Activated T-helper 2 cell treated with anti-CD3 and anti-CD28 coated beads, Interferon-gamma antibody, Interleukin-2, Interleukin-4, amounts not matched to agents 10 μg/mL and 5 μg/mL and 100 μg/mL, durations not matched to agents 14 hours and 24 hours and 36 hours (primary cell): ENCODE data around the gene GRM5. TPM values are rescaled to one million over a fixed set of nuclear protein-coding genes. Genes with fewer than 3 reads are reported as not detected.
"Not testable (repeated sequence)": the region's sequence is repeated elsewhere in the genome, so short reads cannot be mapped to it uniquely, and the experiment has no call there.

Source experiments
- DNase-seq: peaks from one replicate; pipeline ENCODE4 v3.0.0; 2021; ENCODE audit warnings: low spot score
- H3K27ac Mint-ChIP-seq: one replicate; pipeline ENCODE4 v1.8.0; 2021; ENCODE audit warnings: mixed read lengths
- H3K27me3 Mint-ChIP-seq: one replicate; pipeline ENCODE4 v1.8.0; 2021; ENCODE audit warnings: low read depth, mixed read lengths
- H3K36me3 Mint-ChIP-seq: one replicate; pipeline ENCODE4 v1.8.0; 2021; ENCODE audit warnings: low read depth, mixed read lengths
- H3K4me1 Mint-ChIP-seq: one replicate; pipeline ENCODE4 v1.8.0; 2021; ENCODE audit warnings: low read depth, mixed read lengths
- H3K4me3 Mint-ChIP-seq: one replicate; pipeline ENCODE4 v1.8.0; 2021; ENCODE audit warnings: low read depth, mild to moderate bottlenecking, moderate library complexity, mixed read lengths
- H3K9me3 Mint-ChIP-seq: one replicate; pipeline ENCODE4 v1.8.0; 2021; ENCODE audit warnings: mixed read lengths
- intact Hi-C: fragments of 100-400 bp; cut with micrococcal nuclease; formaldehyde crosslinking; loops from one replicate; pipeline ENCODE4 v1.15.1; 2023
- total RNA-seq: library from RNA; stranded (reverse); gene quantifications from 2 replicates; pipeline ENCODE4 v1.2.3, GENCODE V29; 2022

Gene GRM5
- total RNA-seq, 1 donor from 2014 or later: not detected

GRCh38 chr11:88950975-88951374, 114.8 kb downstream of the GRM5 start:
- H3K27ac Mint-ChIP-seq: no peak overlapping the region
- H3K4me3 Mint-ChIP-seq: no peak overlapping the region
- no peaks in the 10 kb centered on the region for H3K27me3 Mint-ChIP-seq
- no peaks in the 10 kb centered on the region for H3K36me3 Mint-ChIP-seq
- no peaks in the 10 kb centered on the region for H3K9me3 Mint-ChIP-seq
- no peaks in the 10 kb centered on the region for H3K4me1 Mint-ChIP-seq
- intact Hi-C loops: no loop called here
- no peak for DNase-seq

GRCh38 chr11:88948908-88949307, 116.9 kb downstream of the GRM5 start:
- DNase-seq: not testable (repeated sequence)

GRCh38 chr11:88947843-88948572, 117.8 kb downstream of the GRM5 start:
- H3K4me3 Mint-ChIP-seq, H3K9me3 Mint-ChIP-seq, H3K27ac Mint-ChIP-seq, H3K27me3 Mint-ChIP-seq, intact Hi-C loops, H3K4me1 Mint-ChIP-seq, DNase-seq, H3K36me3 Mint-ChIP-seq: not testable (repeated sequence)

More at GRCh38 chr11:88948908-88949307, 116.9 kb downstream of the GRM5 start:
- intact Hi-C loops, H3K36me3 Mint-ChIP-seq, H3K27ac Mint-ChIP-seq, H3K4me3 Mint-ChIP-seq, H3K9me3 Mint-ChIP-seq, H3K4me1 Mint-ChIP-seq, H3K27me3 Mint-ChIP-seq: not testable (repeated sequence)

DNA sequence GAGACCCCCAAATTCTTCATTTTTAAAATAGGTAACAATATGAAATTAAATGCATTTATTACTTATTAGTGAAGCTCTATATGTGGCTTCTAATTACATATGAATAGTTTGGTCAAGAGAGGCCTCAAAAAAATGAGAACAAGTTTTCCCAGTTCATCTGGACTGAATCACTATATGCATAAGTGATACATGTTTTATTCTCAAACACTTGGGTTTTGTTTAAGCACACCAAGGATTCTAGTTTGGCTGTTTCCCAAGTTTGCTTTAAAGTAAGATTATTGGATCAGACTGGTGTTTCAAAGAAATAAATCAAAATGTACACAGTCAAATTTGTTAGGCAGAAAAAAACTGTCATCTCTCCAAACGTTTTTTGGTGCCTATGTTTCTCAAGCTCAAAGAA, 136.1 kb downstream of the GRM5 start:
- H3K27ac Mint-ChIP-seq, H3K4me3 Mint-ChIP-seq, H3K9me3 Mint-ChIP-seq, H3K36me3 Mint-ChIP-seq, H3K4me1 Mint-ChIP-seq, intact Hi-C loops, DNase-seq, H3K27me3 Mint-ChIP-seq: not testable (repeated sequence)

GRCh38 chr11:88917065-88917464, 148.7 kb downstream of the GRM5 start:
- H3K36me3 Mint-ChIP-seq, H3K4me3 Mint-ChIP-seq, DNase-seq, H3K27ac Mint-ChIP-seq, H3K27me3 Mint-ChIP-seq, H3K4me1 Mint-ChIP-seq, intact Hi-C loops, H3K9me3 Mint-ChIP-seq: not testable (repeated sequence)

DNA sequence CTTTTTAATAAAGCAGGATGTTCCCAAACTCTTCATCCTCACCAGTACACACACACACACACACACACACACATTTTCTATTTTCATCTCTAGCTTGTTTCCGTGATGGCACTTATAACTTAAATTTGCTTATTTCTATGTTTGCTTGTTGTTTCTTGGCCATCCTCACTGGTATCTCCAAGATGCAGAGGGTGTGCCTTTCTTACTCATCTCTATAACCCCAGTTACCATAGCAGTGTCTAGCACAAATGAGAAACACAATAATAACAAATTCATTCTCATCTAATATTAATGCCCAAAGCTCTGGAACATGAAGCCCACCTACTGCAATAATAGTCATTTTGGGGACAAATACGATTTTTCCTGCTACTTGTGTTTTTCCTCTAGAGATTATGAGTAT, 156.3 kb downstream of the GRM5 start:
- Mint-ChIP-seq H3K4me1 (no peaks in the 10 kb centered on the region), H3K36me3 (no peaks in the 10 kb centered on the region)

GRCh38 chr11:88901436-88901835, 164.3 kb downstream of the GRM5 start:
- H3K27me3 Mint-ChIP-seq, intact Hi-C loops, DNase-seq, H3K9me3 Mint-ChIP-seq, H3K4me3 Mint-ChIP-seq, H3K36me3 Mint-ChIP-seq, H3K4me1 Mint-ChIP-seq, H3K27ac Mint-ChIP-seq: not testable (repeated sequence)

More for the DNA sequence above, 156.3 kb downstream of the GRM5 start:
- no peak for DNase-seq
- intact Hi-C loops: no loop called here
- Mint-ChIP-seq H3K27ac (no peak overlapping the region), H3K4me3 (no peak overlapping the region), H3K27me3 (no peaks in the 10 kb centered on the region), H3K9me3 (no peaks in the 10 kb centered on the region)

- H3K4me3 Mint-ChIP-seq, intact Hi-C loops, H3K27me3 Mint-ChIP-seq, DNase-seq, H3K36me3 Mint-ChIP-seq, H3K27ac Mint-ChIP-seq, H3K4me1 Mint-ChIP-seq: not testable (repeated sequence)
- H3K9me3 Mint-ChIP-seq: peaks cover 22% of the 10 kb centered on the region
These were observed 176.9 kb downstream of the GRM5 start for GRCh38 chr11:88888855-88889254.

- H3K27me3 Mint-ChIP-seq: no peaks in the 10 kb centered on the region
These were observed 179.0 kb downstream of the GRM5 start for GRCh38 chr11:88886796-88887195.

DNA sequence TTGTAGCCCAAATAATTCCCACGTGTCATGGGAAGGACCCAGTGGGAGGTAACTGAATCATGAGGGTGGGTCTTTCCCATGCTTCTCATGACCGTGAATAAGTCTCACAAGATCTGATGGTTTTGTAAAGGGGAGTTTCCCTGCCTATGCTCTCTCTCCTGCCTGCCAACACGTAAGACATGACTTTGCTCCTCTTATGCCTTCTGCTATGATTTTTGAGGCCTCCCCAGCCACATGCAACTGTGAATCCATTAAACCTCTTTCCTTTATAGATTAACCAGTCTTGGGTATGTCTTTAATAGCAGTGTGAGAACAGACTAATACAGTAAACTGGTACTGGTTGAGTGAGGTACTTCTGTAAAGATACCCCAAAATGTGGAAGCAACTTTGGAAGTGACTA, 183.0 kb downstream of the GRM5 start:
- H3K4me1 Mint-ChIP-seq, H3K27me3 Mint-ChIP-seq, H3K36me3 Mint-ChIP-seq, DNase-seq, H3K27ac Mint-ChIP-seq, H3K4me3 Mint-ChIP-seq, intact Hi-C loops: not testable (repeated sequence)
- peaks cover 28% of the 10 kb centered on the region for H3K9me3 Mint-ChIP-seq

More at GRCh38 chr11:88886796-88887195, 179.0 kb downstream of the GRM5 start:
- DNase-seq: peak; percentile 10
- no peak overlapping the region for H3K27ac Mint-ChIP-seq
- H3K9me3 Mint-ChIP-seq: peaks cover 28% of the 10 kb centered on the region
- intact Hi-C loops: no loop called here
- H3K36me3 Mint-ChIP-seq: no peaks in the 10 kb centered on the region
- no peak overlapping the region for H3K4me3 Mint-ChIP-seq
- H3K4me1 Mint-ChIP-seq: no peaks in the 10 kb centered on the region

DNA sequence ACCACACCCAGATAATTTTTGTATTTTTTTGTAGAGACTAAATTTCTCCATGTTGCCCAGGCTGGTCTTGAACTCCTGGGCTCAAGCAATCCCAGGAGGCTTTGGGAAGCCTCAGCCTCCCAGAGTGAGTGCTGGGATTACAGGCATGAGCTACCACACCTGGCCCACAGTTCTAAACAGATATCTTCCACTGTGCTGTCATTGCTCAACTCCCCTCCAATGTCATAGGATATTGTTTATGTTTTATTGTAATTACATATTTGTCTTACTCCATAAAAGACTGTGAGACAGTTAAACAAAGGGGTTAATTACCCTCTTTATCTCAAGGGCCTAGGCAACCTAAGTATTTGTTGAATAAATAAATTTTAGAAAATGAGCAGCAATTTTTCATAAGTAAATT, 204.2 kb downstream of the GRM5 start:
- Mint-ChIP-seq H3K9me3 (peaks cover 4% of the 10 kb centered on the region), H3K27me3 (peaks cover 3% of the 10 kb centered on the region), H3K36me3 (no peaks in the 10 kb centered on the region), H3K27ac (no peak overlapping the region), H3K4me3 (no peak overlapping the region), H3K4me1 (no peaks in the 10 kb centered on the region)
- no peak for DNase-seq
- intact Hi-C loops: no loop called here

GRCh38 chr11:88860431-88860830, 205.4 kb downstream of the GRM5 start:
- DNase-seq, intact Hi-C loops, H3K4me1 Mint-ChIP-seq, H3K27me3 Mint-ChIP-seq, H3K4me3 Mint-ChIP-seq, H3K9me3 Mint-ChIP-seq, H3K36me3 Mint-ChIP-seq, H3K27ac Mint-ChIP-seq: not testable (repeated sequence)

- intact Hi-C loops, DNase-seq, H3K36me3 Mint-ChIP-seq, H3K9me3 Mint-ChIP-seq, H3K27me3 Mint-ChIP-seq, H3K27ac Mint-ChIP-seq, H3K4me1 Mint-ChIP-seq, H3K4me3 Mint-ChIP-seq: not testable (repeated sequence)
These were observed 211.8 kb downstream of the GRM5 start for GRCh38 chr11:88853963-88854362.

DNA sequence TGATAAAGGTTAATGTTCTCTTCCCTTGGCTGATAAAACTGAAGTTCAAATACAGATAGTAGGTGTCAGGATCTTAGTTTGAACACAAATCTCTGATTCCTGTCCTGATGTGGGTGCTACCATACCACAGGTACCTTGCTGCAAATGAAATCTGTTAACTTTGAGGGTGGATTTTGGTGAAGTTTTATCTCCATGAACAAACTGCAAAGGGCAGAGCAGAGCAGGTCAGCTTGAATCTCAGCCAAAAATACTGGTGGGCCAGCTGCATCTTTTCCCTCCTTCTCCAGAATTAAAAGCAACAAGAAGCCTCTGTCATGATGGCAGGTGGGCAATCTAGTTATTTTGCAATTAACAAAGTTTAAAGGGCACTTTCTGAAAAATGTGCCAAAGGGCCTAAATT, 214.2 kb downstream of the GRM5 start:
- not testable (repeated sequence) for DNase-seq, H3K4me1 Mint-ChIP-seq, H3K27ac Mint-ChIP-seq

More for the DNA sequence above, 214.2 kb downstream of the GRM5 start:
- H3K27me3 Mint-ChIP-seq, H3K9me3 Mint-ChIP-seq, H3K36me3 Mint-ChIP-seq, H3K4me3 Mint-ChIP-seq, intact Hi-C loops: not testable (repeated sequence)
